PC-9 (cell line): ENCODE measurements around the gene HBE1.

ENCODE experiments used
- EZH2 ChIP-seq: fragments of 200-600 bp; sonication (generic); IDR thresholded peaks from 2 replicates; pipeline ENCODE4 v1.8.0; 2017; ENCODE audit warnings: antibody characterized with exemption, low read depth
- TF ChIP-seq, protein P1 (sequence below): fragments of 200-600 bp; sonication (generic); conservative IDR thresholded peaks from 2 replicates; pipeline ENCODE4 v1.6.1; 2017; ENCODE audit warnings: mixed run types, antibody characterized with exemption, mild to moderate bottlenecking, moderate library complexity

DNA sequence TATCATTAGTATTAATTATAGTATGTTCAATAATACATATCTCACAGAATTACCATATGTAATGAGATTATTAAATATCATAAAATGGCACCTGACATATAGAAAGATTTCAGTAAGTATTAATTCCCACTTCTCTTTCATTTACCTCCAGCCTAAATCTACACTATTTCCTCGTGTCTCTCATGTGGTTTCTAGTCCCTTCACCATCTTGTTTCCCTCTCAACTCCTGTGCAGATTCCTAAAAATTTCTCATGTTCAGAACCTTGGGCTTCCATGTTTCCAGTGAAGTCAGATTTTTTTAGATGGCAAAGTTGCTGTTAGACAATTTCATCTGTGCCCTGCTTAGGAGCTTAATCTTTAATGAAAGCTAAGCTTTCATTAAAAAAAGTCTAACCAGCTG lies 14.1 kb upstream of the HBE1 start:
- TF ChIP-seq EZH2 = no peak
- TF ChIP-seq, protein P1, sequence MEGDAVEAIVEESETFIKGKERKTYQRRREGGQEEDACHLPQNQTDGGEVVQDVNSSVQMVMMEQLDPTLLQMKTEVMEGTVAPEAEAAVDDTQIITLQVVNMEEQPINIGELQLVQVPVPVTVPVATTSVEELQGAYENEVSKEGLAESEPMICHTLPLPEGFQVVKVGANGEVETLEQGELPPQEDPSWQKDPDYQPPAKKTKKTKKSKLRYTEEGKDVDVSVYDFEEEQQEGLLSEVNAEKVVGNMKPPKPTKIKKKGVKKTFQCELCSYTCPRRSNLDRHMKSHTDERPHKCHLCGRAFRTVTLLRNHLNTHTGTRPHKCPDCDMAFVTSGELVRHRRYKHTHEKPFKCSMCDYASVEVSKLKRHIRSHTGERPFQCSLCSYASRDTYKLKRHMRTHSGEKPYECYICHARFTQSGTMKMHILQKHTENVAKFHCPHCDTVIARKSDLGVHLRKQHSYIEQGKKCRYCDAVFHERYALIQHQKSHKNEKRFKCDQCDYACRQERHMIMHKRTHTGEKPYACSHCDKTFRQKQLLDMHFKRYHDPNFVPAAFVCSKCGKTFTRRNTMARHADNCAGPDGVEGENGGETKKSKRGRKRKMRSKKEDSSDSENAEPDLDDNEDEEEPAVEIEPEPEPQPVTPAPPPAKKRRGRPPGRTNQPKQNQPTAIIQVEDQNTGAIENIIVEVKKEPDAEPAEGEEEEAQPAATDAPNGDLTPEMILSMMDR = no peak
